DOHH2 (cell line): ENCODE data around the gene SHROOM3.

Experiments used
- H3F3A ChIP-seq: fragments of 200-600 bp; sonication (generic), shearing (Covaris generic); 2 replicates; pipeline ENCODE4 v1.6.0; 2016; ENCODE audit warnings: antibody characterized with exemption, mild to moderate bottlenecking; ENCODE audit not compliant: control insufficient read depth, insufficient read depth
- H3K27ac ChIP-seq: fragments of 200-600 bp; sonication (generic); 2 replicates; pipeline ENCODE4 v1.5.1; 2014; ENCODE audit warnings: low read depth, mild to moderate bottlenecking, low read length, moderate library complexity
- H3K27me3 ChIP-seq: fragments of 200-600 bp; sonication (generic); 2 replicates; pipeline ENCODE4 v1.6.1; 2014; ENCODE audit warnings: mild to moderate bottlenecking, low read length, mixed read lengths; ENCODE audit not compliant: control insufficient read depth
- H3K36me3 ChIP-seq: fragments of 200-600 bp; sonication (generic); 2 replicates; pipeline ENCODE4 v1.6.1; 2014; ENCODE audit warnings: mild to moderate bottlenecking, low read length, moderate library complexity, mixed read lengths; ENCODE audit not compliant: control insufficient read depth
- H3K4me1 ChIP-seq: fragments of 200-600 bp; sonication (generic); 2 replicates; pipeline ENCODE4 v1.6.1; 2014; ENCODE audit warnings: mild to moderate bottlenecking, low read length, mixed read lengths; ENCODE audit not compliant: control insufficient read depth
- H3K4me2 ChIP-seq: fragments of 200-600 bp; sonication (generic); 2 replicates; pipeline ENCODE4 v1.6.0; 2014; ENCODE audit warnings: mild to moderate bottlenecking, low read length, moderate library complexity
- H3K4me3 ChIP-seq: fragments of 200-600 bp; sonication (generic); 2 replicates; pipeline ENCODE4 v1.5.1; 2014; ENCODE audit warnings: mild to moderate bottlenecking, low read length, mixed read lengths
- H3K79me2 ChIP-seq: fragments of 200-600 bp; sonication (generic); 2 replicates; pipeline ENCODE4 v1.6.1; 2014; ENCODE audit warnings: mild to moderate bottlenecking, low read length, mixed read lengths; ENCODE audit not compliant: control insufficient read depth
- H3K9me2 ChIP-seq: fragments of 200-600 bp; sonication (generic); replicated peaks from 2 replicates; pipeline ENCODE4 v1.6.1; 2014; ENCODE audit warnings: mild to moderate bottlenecking, low read length, mixed read lengths; ENCODE audit not compliant: control insufficient read depth
- H3K9me3 ChIP-seq: fragments of 200-600 bp; sonication (generic); 2 replicates; pipeline ENCODE4 v1.6.1; 2014; ENCODE audit warnings: antibody characterized with exemption, low read length, mixed read lengths; ENCODE audit not compliant: control insufficient read depth, insufficient read depth
- H4K20me1 ChIP-seq: fragments of 200-600 bp; sonication (generic); 2 replicates; pipeline ENCODE4 v1.6.0; 2014; ENCODE audit warnings: low read depth, mild to moderate bottlenecking, antibody characterized with exemption, low read length, moderate library complexity; ENCODE audit not compliant: control insufficient read depth, insufficient read depth
- CTCF ChIP-seq: fragments of 200-600 bp; sonication (generic); IDR thresholded peaks from one replicate; pipeline ENCODE4 v1.5.1; 2014; ENCODE audit warnings: antibody characterized with exemption, mild to moderate bottlenecking, low read depth, low read length; ENCODE audit not compliant: poor library complexity, severe bottlenecking
- EZH2phosphoT487 ChIP-seq: fragments of 200-600 bp; sonication (generic); IDR thresholded peaks from 2 replicates; pipeline ENCODE4 v1.6.1; 2017; ENCODE audit warnings: borderline replicate concordance, mild to moderate bottlenecking, antibody characterized with exemption, low read length, moderate library complexity, mixed read lengths

Gene SHROOM3

GRCh38 chr4:76758290-76758882, 323.4 kb downstream of the SHROOM3 start:
- no peaks in the 10 kb centered on the region for H3K36me3 ChIP-seq
- TF ChIP-seq CTCF (peak; percentile 81), EZH2phosphoT487 (no peak)

GRCh38 chr4:76758996-76759395, 324.0 kb downstream of the SHROOM3 start:
- TF ChIP-seq CTCF (no peak), EZH2phosphoT487 (no peak)
- Histone ChIP-seq H3K27me3 (peaks cover 20% of the 10 kb centered on the region), H3F3A (no peaks in the 10 kb centered on the region)

More at GRCh38 chr4:76758290-76758882, 323.4 kb downstream of the SHROOM3 start:
- Histone ChIP-seq H3K4me1 (no peaks in the 10 kb centered on the region), H3K27ac (no peak overlapping the region), H3F3A (no peaks in the 10 kb centered on the region), H3K4me2 (no peak overlapping the region), H3K27me3 (peaks cover 20% of the 10 kb centered on the region), H3K9me2 (no peaks in the 10 kb centered on the region), H3K79me2 (no peaks in the 10 kb centered on the region), H3K4me3 (no peak overlapping the region), H3K9me3 (no peaks in the 10 kb centered on the region), H4K20me1 (no peaks in the 10 kb centered on the region)

GRCh38 chr4:76760193-76760592, 325.2 kb downstream of the SHROOM3 start:
- H4K20me1 ChIP-seq, result no peaks in the 10 kb centered on the region
- H3F3A ChIP-seq, result no peaks in the 10 kb centered on the region
- H3K79me2 ChIP-seq, result no peaks in the 10 kb centered on the region
- H3K27me3 ChIP-seq, result peaks cover 20% of the 10 kb centered on the region
- no peak overlapping the region for H3K4me3 ChIP-seq
- H3K9me2 ChIP-seq, result no peaks in the 10 kb centered on the region
- H3K4me1 ChIP-seq, result no peaks in the 10 kb centered on the region
- no peak overlapping the region for H3K27ac ChIP-seq
- H3K36me3 ChIP-seq, result no peaks in the 10 kb centered on the region
- no peak overlapping the region for H3K4me2 ChIP-seq
- H3K9me3 ChIP-seq, result no peaks in the 10 kb centered on the region
- TF ChIP-seq EZH2phosphoT487 (no peak), CTCF (no peak)

More at GRCh38 chr4:76758996-76759395, 324.0 kb downstream of the SHROOM3 start:
- no peak overlapping the region for H3K4me2 ChIP-seq
- H3K9me3 ChIP-seq, result no peaks in the 10 kb centered on the region
- H3K4me3 ChIP-seq, result no peak overlapping the region
- no peak overlapping the region for H3K27ac ChIP-seq
- no peaks in the 10 kb centered on the region for H3K79me2 ChIP-seq
- H4K20me1 ChIP-seq, result no peaks in the 10 kb centered on the region
- H3K4me1 ChIP-seq, result no peaks in the 10 kb centered on the region
- no peaks in the 10 kb centered on the region for H3K36me3 ChIP-seq
- H3K9me2 ChIP-seq, result no peaks in the 10 kb centered on the region
